Sigmoid colon (tissue), 7 donors: ENCODE results near the gene ARL17B. TPM values are rescaled to one million over a fixed set of nuclear protein-coding genes. Genes with fewer than 3 reads are reported as not detected.
"Not testable (repeated sequence)": the region's sequence is repeated elsewhere in the genome, so short reads cannot be mapped to it uniquely, and the experiment has no call there.

ENCODE experiments used
- DNase-seq: peaks from one replicate; pipeline ENCODE4 v3.0.0-alpha.2; 2019
- H3K27ac ChIP-seq, 4 donors: fragments of 200-600 bp; sonication (generic); one replicate each; pipeline ENCODE4 v1.5.1; 2016 to 2019; ENCODE audit warnings: mild to moderate bottlenecking in 1 of 4
- H3K27me3 ChIP-seq, 3 donors: fragments of 200-600 bp; sonication (generic); one replicate each; pipeline ENCODE4 v1.5.1; 2019; ENCODE audit warnings: mild to moderate bottlenecking in 1 of 3
- H3K36me3 ChIP-seq, 4 donors: fragments of 200-600 bp; sonication (generic); one replicate each; pipeline ENCODE4 v1.5.1; 2016 to 2019
- H3K4me1 ChIP-seq, 4 donors: fragments of 200-600 bp; sonication (generic); one replicate each; pipeline ENCODE4 v1.5.1; 2017 to 2019
- H3K4me3 ChIP-seq, 4 donors: fragments of 200-600 bp; sonication (generic); one replicate each; pipeline ENCODE4 v1.5.1; 2017 to 2019; ENCODE audit warnings: mild to moderate bottlenecking in 2 of 4, moderate library complexity in 1 of 4
- H3K9me3 ChIP-seq, 4 donors: fragments of 200-600 bp in 3 of 4; sonication (generic) in 3 of 4; one replicate each; pipeline versions ENCODE4 v1.5.1 to v1.6.1; 2013 to 2019
- WGBS, 2 donors: extraction: QIAGEN DNeasy Blood & Tissue Kit; methylation state at CpG; one replicate each; pipeline ENCODE4 v1.1.7; 2013; 5-methylcytosine and 5-hydroxymethylcytosine counted together
- intact Hi-C: fragments of 100-400 bp; cut with DNase I; formaldehyde crosslinking; loops from one replicate; pipeline ENCODE4 v1.15.1; 2023
- polyA plus RNA-seq, 3 donors: library from polyadenylated mRNA; stranded (reverse); fragments of 200-250 nt; gene quantifications; one replicate each; pipeline ENCODE4 v1.2.3, GENCODE V29; 2013
- total RNA-seq, 4 donors: library from RNA; depleted of rRNA; stranded (reverse); fragments of >200 nt; gene quantifications; one replicate each; pipeline ENCODE4 v1.1.0, GENCODE V29; 2016
- donor health status: healthy with polysubstance abuse.
- donor health status: Bipolar disorder and iron deficiency.
- donor health status: healthy.

ARL17B gene
- total and polyA plus RNA-seq, 7 donors, result 6.0 to 29.6 (median 11.2) TPM

GRCh38 chr17:46361145-46361735 lies 326 bp downstream of the ARL17B start:
- H3K27me3 ChIP-seq, H3K9me3 ChIP-seq, H3K4me1 ChIP-seq, DNase-seq, H3K36me3 ChIP-seq, H3K27ac ChIP-seq, intact Hi-C loops, H3K4me3 ChIP-seq: not testable (repeated sequence)
- no CpG with 5 or more reads among the region's 42 CpGs for WGBS, 2 donors

GRCh38 chr17:46353856-46354255 lies 7.7 kb downstream of the ARL17B start:
- H3K36me3 ChIP-seq, H3K4me3 ChIP-seq, intact Hi-C loops, H3K27me3 ChIP-seq, H3K4me1 ChIP-seq, H3K9me3 ChIP-seq, DNase-seq, H3K27ac ChIP-seq: not testable (repeated sequence)
- WGBS, 2 donors, result no CpG with 5 or more reads among the region's 4 CpGs

GRCh38 chr17:46349060-46349459 lies 12.5 kb downstream of the ARL17B start:
- DNase-seq, H3K36me3 ChIP-seq, H3K4me3 ChIP-seq, H3K9me3 ChIP-seq, H3K27ac ChIP-seq, H3K4me1 ChIP-seq, intact Hi-C loops, H3K27me3 ChIP-seq: not testable (repeated sequence)
- no CpG with 5 or more reads among the region's 1 CpG for WGBS, 2 donors

- H3K9me3 ChIP-seq, H3K4me3 ChIP-seq, H3K36me3 ChIP-seq, H3K4me1 ChIP-seq, intact Hi-C loops, DNase-seq, H3K27ac ChIP-seq, H3K27me3 ChIP-seq: not testable (repeated sequence)
- no CpG with 5 or more reads among the region's 2 CpGs for WGBS, 2 donors
These were observed 13.2 kb downstream of the ARL17B start for GRCh38 chr17:46348345-46348744.

- H3K4me1 ChIP-seq, H3K4me3 ChIP-seq, DNase-seq, H3K36me3 ChIP-seq, intact Hi-C loops, H3K27ac ChIP-seq, H3K27me3 ChIP-seq, H3K9me3 ChIP-seq: not testable (repeated sequence)
- no CpG with 5 or more reads among the region's 3 CpGs for WGBS, 2 donors
These were observed 19.4 kb downstream of the ARL17B start for GRCh38 chr17:46342131-46342530.

- no CpG with 5 or more reads among the region's 19 CpGs for WGBS, 2 donors
- H3K4me3 ChIP-seq, intact Hi-C loops, H3K27ac ChIP-seq, H3K9me3 ChIP-seq, DNase-seq, H3K27me3 ChIP-seq, H3K36me3 ChIP-seq, H3K4me1 ChIP-seq: not testable (repeated sequence)
These were observed 20.3 kb downstream of the ARL17B start for GRCh38 chr17:46341220-46341619.

GRCh38 chr17:46294831-46295230 lies 66.7 kb downstream of the ARL17B start, which contains the start of gene LRRC37A:
Gene LRRC37A, plus strand, starts transcription at chr17:46295131. Its CDS starts 3 bp downstream, at chr17:46295134.
- WGBS, 2 donors, result no CpG with 5 or more reads among the region's 16 CpGs
- intact Hi-C loops, result not testable (repeated sequence)

GRCh38 chr17:46291618-46292017 lies 69.9 kb downstream of the ARL17B start:
- H3K9me3 ChIP-seq, H3K27ac ChIP-seq, H3K4me1 ChIP-seq, intact Hi-C loops, H3K36me3 ChIP-seq, DNase-seq, H3K4me3 ChIP-seq, H3K27me3 ChIP-seq: not testable (repeated sequence)
- 89 to 97% methylated on average over 8 of the region's 8 CpGs for WGBS, 2 donors

More at GRCh38 chr17:46294831-46295230, 66.7 kb downstream of the ARL17B start, which contains the start of gene LRRC37A:
- not testable (repeated sequence) for DNase-seq, H3K36me3 ChIP-seq, H3K4me1 ChIP-seq, H3K27me3 ChIP-seq, H3K4me3 ChIP-seq, H3K27ac ChIP-seq, H3K9me3 ChIP-seq

- DNase-seq, intact Hi-C loops, H3K4me1 ChIP-seq, H3K27me3 ChIP-seq, H3K4me3 ChIP-seq, H3K27ac ChIP-seq, H3K9me3 ChIP-seq, H3K36me3 ChIP-seq: not testable (repeated sequence)
- 59 to 89% methylated on average over 4 of the region's 4 CpGs for WGBS, 2 donors
These were observed 70.5 kb downstream of the ARL17B start for GRCh38 chr17:46290906-46291546.

- WGBS, 2 donors, result 82 to 89% methylated on average over 7 of the region's 7 CpGs
- DNase-seq, H3K36me3 ChIP-seq, H3K9me3 ChIP-seq, H3K4me1 ChIP-seq, H3K4me3 ChIP-seq, H3K27ac ChIP-seq, H3K27me3 ChIP-seq: not testable (repeated sequence)
- intact Hi-C loops, result loop anchor here (10.0 kb wide), 1 partner anchor 283 kb away; no protein-coding TSS in a partner anchor
These were observed 74.0 kb downstream of the ARL17B start for GRCh38 chr17:46287587-46287986.
